Stimulated activated CD4-positive, alpha-beta T cell treated with anti-CD3 and anti-CD28 coated beads, Interleukin-4, amount 100 ng/mL, for 48 hours (primary cell): ENCODE data around the gene RNF32.
"Not testable (repeated sequence)": the region's sequence is repeated elsewhere in the genome, so short reads cannot be mapped to it uniquely, and the experiment has no call there.

Experiments
- DNase-seq, 2 donors: peaks; one replicate each; pipeline ENCODE4 v3.0.0-alpha.2; 2020; ENCODE audit warnings: low read depth in 2 of 2

RNF32 gene

GRCh38 chr7:156614434-156615264 is 25.9 kb upstream of the RNF32 start:
- DNase-seq: no peak

DNA sequence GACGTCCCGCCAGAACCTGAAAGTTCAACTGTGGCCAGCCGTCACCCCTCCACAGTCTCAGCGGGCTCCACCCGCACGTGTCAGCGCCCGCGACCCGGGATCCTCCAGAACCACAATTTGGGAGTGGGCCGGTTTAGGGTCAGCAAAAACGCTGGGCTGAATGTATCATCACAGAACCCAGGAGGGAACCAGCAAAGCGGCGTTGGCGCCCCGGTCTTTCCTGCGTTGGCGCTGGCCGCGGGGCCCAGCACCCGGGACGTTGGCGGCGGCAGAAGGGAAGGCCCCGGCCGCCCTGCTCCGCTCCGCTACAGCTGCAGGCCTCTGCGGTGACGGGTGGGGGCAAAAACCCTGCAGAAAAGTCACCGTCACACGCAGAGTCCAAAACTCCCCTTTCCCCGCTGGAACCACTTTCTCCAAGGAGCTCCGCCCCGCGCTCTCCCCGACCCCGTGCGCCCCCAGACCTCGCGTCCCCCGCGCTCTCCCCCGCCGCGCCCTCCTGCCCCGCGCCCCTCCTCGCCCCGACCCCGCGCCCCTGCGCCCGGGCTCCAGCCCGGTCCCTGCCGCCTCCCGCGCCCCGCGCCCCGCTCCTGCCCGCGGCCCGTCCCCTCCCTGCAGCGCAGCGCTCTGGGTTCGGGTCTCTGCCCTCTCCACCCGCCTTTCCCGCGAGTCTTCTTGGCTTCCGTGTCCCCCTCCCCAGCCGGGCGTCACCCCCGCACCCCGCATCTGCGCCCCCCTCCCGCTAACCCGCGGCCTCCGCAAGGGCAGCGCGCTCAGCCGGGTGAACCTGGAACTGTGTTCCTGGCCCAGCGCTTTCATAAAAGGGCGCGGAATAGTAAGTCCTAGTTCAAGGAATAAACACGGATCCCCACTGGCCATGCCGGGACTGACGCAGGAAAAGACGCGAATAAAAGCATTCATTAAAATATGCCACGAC is 24.0 kb upstream of the RNF32 start:
- no peak for DNase-seq

GRCh38 chr7:156617215-156617614 is 23.4 kb upstream of the RNF32 start:
- no peak for DNase-seq

DNA sequence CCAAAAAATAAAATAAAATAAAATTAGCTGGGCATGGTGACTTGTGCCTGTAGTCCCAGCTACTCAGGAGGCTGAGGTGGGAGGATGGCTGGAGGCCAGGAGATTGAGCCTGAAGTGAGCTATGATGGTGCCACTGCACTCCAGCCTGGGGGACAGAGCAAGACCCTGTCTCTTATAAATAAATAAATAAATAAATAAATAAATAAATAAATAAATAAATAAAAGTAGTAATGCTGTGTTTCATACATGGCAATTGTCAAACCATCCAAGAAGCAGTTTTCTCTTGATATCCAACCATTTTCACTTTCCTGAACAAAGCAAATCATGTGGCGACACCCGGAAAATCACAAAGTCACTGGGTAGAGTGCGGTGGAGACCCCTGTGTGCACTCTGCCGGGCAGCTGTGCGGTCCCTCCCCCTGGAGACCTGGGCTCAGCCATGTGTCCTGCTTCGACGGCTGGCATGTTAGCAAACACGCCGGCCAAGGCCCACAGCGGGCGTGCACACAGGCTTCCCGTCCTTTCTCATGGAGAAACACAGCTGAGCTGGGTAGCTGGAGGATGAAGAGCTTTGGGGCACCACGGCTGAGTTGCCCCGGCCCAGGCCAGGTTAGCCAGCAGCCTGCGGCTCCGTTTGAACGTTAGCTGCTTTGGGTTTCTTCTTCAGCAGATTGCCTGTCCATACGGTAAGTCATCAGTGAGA is 22.3 kb upstream of the RNF32 start:
- no peak for DNase-seq

DNA sequence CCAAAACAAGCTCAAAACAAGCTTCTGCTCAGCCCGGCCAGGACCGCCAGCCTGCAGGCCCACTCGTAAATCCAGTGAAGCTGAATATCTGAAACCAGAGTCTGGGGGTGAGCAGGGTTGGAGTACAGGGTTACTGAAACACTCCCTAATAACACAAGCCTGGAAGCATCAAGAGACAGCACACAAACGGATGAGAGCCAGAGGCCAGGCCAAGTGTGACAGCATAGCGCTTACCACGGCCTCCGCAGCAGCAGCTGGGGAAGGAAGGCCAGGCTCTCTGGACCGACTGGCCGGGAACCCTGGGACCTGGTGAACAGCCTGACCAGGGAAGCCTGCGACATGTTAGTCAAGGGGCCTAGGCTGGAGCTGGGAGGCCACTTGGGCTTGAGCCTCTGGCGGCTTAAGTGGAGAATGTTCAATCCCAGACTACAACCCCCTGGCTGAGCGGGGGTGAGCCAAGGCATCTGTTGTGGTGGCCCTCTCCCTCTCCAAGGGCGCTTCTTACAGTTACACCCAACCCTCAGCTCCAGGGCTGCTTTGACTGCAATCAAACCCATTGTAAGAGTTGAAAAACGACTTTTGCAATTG is 21.7 kb upstream of the RNF32 start:
- DNase-seq: no peak

DNA sequence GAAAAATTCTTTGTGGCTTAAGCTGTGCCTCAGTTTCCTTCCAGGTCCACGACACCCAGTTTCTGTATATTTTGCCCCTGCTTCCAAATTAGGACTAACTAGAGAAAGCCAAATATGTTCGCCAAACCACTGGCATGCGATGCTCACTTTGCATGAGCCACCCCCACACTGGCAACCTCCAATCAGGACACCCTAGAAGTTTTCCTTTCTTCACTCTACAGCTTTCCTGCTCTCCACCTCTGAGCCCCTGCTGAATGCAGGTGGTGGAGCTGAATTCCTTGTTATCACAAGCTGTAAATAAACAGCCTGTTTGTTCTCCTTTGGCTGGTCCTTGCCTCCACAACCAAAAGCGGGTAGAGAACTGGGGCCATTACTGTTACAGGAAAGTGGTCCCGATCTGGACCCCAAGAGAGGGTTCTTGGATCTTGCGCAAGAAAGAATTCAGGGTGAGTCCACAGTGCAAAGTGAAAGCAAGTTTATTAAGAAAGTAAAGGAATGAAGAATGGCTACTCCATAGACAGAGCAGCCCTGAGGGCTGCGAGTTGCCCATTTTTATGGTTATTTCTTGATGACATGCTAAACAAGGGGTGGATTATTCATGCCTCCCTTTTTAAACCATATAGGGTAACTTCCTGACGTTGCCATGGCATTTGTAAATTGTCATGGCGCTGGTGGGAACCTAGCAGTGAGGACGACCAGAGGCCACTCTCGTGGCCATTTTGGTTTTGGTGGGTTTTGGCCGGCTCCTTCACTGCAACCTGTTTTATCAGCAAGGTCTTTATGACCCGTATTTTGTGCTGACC is 20.9 kb upstream of the RNF32 start:
- not testable (repeated sequence) for DNase-seq

DNA sequence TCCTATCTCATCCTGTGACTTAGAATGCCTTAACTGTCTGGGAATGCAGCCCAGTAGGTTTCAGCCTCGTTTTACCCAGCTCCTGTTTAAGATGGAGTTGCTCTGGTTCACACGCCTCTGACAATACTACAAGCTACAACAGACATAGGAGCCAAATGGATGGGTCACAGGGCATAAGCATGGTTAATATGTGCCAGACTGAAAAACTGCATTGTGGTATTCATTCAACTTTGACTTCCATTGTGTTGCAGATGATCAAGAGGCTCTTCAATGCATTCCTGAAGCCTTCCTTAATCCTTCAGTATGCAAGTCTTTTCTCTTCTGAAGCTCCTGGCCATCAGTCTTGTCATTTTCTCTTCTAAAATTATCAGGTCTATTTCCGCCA is 20.3 kb upstream of the RNF32 start:
- DNase-seq: no peak

- DNase-seq: no peak
Observed at GRCh38 chr7:156621652-156622051, 18.9 kb upstream of the RNF32 start.

DNA sequence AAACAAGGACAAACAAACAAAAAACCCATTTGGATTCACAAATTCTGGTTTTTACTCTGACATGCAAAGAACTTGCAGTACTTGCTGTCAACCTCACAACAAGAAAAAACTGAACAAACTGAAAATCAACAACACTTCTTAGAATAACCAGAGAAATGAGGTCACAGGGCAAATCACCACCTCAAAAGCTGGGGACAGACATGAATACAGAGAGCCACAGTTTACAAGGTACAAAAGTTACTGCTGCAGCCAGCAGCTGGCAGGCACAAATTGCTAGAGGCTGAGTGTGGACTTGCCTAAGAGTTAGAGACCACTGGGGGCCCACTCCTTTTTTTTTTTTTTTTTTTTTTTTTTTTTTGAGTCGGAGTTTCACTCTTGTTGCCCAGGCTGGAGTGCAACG is 15.0 kb upstream of the RNF32 start:
- no peak for DNase-seq

DNA sequence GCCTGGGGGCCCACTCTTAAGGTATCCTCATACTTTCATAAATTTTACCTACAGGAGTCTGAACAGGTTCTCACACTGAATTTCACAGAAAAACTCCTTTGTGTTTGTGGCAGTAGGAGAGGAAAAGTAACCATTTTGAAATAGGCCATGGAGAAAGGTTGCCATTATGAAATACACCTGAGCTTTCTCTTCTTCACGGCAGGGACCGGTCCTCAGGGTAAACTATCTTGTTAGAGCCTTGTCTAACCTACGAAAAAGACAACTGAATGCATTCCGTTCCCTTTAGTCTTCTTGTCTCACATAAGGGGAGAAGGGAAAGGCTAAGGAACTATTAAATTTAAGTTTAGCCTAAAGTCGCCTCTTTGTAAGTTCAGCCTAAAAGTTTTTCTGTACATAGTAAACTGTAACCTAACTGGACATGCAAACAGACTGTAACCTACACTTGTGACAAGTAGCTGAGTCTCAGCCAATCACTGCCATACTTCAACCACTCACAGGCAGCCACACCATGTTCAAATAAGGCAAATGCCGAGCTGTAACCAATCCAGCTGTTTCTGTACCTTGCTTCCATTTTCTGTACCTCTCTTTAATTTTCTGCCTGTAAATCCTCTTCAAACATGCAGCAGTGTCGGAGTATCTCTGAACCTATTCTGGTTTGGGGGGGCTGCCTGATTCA is 14.2 kb upstream of the RNF32 start:
- no peak for DNase-seq

GRCh38 chr7:156628562-156628961 is 12.0 kb upstream of the RNF32 start:
- no peak for DNase-seq

DNA sequence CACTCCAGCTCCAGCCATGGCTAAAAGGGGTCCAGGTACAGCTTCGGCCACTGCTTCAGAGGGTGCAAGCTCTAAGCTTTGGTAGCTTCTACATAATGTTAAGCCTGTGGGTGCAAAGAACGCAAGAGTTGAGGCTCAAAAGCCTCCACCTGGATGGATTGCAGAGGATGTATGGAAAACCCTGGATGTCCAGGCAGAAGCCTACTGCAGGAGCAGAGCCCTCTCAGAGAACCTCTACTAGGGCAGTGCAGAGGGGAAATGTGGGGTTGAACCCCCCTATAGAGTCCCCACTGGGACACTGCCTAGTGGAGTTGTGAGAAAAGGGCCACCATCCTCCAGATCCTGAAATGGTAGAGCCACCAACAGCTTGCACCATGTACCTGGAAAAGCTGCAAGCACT is 10.7 kb upstream of the RNF32 start:
- no peak for DNase-seq

- DNase-seq: no peak
Observed at GRCh38 chr7:156634117-156634516, 6.5 kb upstream of the RNF32 start.

GRCh38 chr7:156635529-156636385 is 4.8 kb upstream of the RNF32 start:
- no peak for DNase-seq

DNA sequence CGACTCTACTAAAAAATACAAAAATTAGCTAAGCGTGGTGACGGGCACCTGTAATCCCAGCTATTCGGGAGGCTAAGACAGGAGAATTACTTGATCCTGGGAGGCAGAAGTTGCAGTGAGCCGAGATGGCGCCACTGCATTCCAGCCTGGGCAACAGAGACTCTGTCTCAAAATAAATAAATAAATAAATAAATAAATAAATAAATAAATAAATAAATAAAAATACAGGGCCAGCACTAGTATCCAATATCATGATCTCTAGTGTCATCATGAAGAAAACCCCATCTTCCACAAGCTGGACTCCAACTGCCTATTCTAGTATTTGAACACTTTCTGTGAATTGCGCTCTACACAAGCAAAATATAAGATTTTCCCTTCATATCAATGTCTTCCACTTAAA is 3.5 kb upstream of the RNF32 start:
- DNase-seq: not testable (repeated sequence)

DNA sequence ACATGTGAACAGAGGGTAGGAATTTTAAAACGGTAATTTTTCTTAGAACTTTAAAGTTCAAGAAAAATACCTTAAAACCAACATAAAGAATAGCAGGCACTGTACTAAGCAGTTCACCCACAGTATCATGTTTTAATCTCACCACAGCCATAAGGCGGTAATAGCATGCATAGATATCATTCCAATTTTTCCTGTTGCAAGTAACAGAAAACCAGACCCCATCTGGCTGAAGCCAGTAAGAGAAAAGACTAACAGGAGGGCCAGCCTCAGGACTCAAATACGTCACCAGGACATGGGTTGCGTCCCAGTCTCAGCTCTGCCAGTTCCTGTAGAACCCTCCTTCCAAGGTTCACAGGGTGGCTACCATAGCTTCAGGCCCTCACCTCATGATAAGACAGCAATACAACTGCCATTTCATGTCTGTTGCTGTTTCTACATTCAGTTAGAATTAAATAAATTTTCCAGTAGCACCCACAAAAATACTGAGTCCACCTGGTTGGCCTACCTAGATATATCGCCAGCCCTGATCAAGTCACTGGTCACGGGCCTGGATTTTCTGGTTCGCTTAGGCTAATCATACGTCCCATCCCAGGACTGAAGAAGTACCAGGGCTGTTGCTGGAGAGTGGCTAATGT is 2.0 kb upstream of the RNF32 start:
- no peak for DNase-seq

GRCh38 chr7:156639426-156640256 is 933 bp upstream of the RNF32 start:
- no peak for DNase-seq

- DNase-seq: peak; percentile 30 to 40
Observed at GRCh38 chr7:156640949-156641485, 443 bp downstream of the RNF32 start.
